Chondrocyte (in vitro differentiated cells): ENCODE measurements around the gene ZNF536. TPM values are rescaled to one million over a fixed set of nuclear protein-coding genes. Genes with fewer than 3 reads are reported as not detected.
A peak's percentile ranks its signal among the peaks of the same experiment; 100 is the strongest.
"Not testable (repeated sequence)": the region's sequence is repeated elsewhere in the genome, so short reads cannot be mapped to it uniquely, and the experiment has no call there.

Experiments used
- DNase-seq: peaks from one replicate; pipeline ENCODE4 v3.0.0; 2021; ENCODE audit warnings: mixed read lengths, low spot score
- H3K27ac Mint-ChIP-seq: one replicate; pipeline ENCODE4 v1.8.0; 2021; ENCODE audit warnings: mild to moderate bottlenecking, moderate library complexity, mixed read lengths; ENCODE audit not compliant: unreplicated experiment
- H3K27me3 Mint-ChIP-seq: 2 replicates; pipeline ENCODE4 v1.8.0; 2021; ENCODE audit warnings: low read depth, mixed read lengths
- H3K36me3 Mint-ChIP-seq: 2 replicates; pipeline ENCODE4 v1.8.0; 2021; ENCODE audit warnings: low read depth, mixed read lengths
- H3K4me1 Mint-ChIP-seq: 2 replicates; pipeline ENCODE4 v1.8.0; 2021; ENCODE audit warnings: low read depth, mild to moderate bottlenecking, mixed read lengths
- H3K4me3 Mint-ChIP-seq: one replicate; pipeline ENCODE4 v1.8.0; 2021; ENCODE audit warnings: mild to moderate bottlenecking, moderate library complexity, mixed read lengths; ENCODE audit not compliant: unreplicated experiment
- H3K9me3 Mint-ChIP-seq: 2 replicates; pipeline ENCODE4 v1.8.0; 2021; ENCODE audit warnings: low read depth, mixed read lengths
- CTCF ChIP-seq: fragments of 200-600 bp; sonication (generic); IDR thresholded peaks from 2 replicates; pipeline ENCODE4 v1.5.0; 2021; ENCODE audit warnings: antibody characterized with exemption, mild to moderate bottlenecking, moderate library complexity
- total RNA-seq: library from RNA; stranded (reverse); gene quantifications from 3 replicates; pipeline ENCODE4 v1.2.1, GENCODE V29; 2021

The ZNF536 gene
- total RNA-seq, 1 donor from 2014 or later: not detected

GRCh38 chr19:30416375-30416774 is 44.2 kb downstream of the ZNF536 start:
- Mint-ChIP-seq H3K9me3 (peaks cover 12% of the 10 kb centered on the region), H3K4me1 (no peaks in the 10 kb centered on the region)
- no peak for DNase-seq

GRCh38 chr19:30417166-30417565 is 45.0 kb downstream of the ZNF536 start:
- H3K4me1 Mint-ChIP-seq, DNase-seq, H3K27ac Mint-ChIP-seq, H3K4me3 Mint-ChIP-seq, H3K36me3 Mint-ChIP-seq, H3K27me3 Mint-ChIP-seq: not testable (repeated sequence)
- peaks cover 12% of the 10 kb centered on the region for H3K9me3 Mint-ChIP-seq

More at GRCh38 chr19:30416375-30416774, 44.2 kb downstream of the ZNF536 start:
- Mint-ChIP-seq H3K4me3 (no peak overlapping the region), H3K36me3 (no peaks in the 10 kb centered on the region), H3K27ac (no peak overlapping the region), H3K27me3 (no peaks in the 10 kb centered on the region)
- no peak for TF ChIP-seq CTCF

- no peaks in the 10 kb centered on the region for H3K4me1 Mint-ChIP-seq
- H3K27ac Mint-ChIP-seq: no peak overlapping the region
- DNase-seq: peak; percentile 73
- no peaks in the 10 kb centered on the region for H3K27me3 Mint-ChIP-seq
- H3K4me3 Mint-ChIP-seq: no peak overlapping the region
- H3K36me3 Mint-ChIP-seq: no peaks in the 10 kb centered on the region
- peaks cover 6% of the 10 kb centered on the region for H3K9me3 Mint-ChIP-seq
- no peak for TF ChIP-seq CTCF
These were observed 47.5 kb downstream of the ZNF536 start for GRCh38 chr19:30419568-30420180.

- TF ChIP-seq CTCF: no peak
- Mint-ChIP-seq H3K4me1 (no peaks in the 10 kb centered on the region), H3K4me3 (no peak overlapping the region), H3K36me3 (no peaks in the 10 kb centered on the region), H3K27ac (no peak overlapping the region), H3K9me3 (peaks cover 6% of the 10 kb centered on the region), H3K27me3 (no peaks in the 10 kb centered on the region)
- no peak for DNase-seq
These were observed 48.1 kb downstream of the ZNF536 start for GRCh38 chr19:30420316-30420715.

GRCh38 chr19:30420881-30421280 is 48.7 kb downstream of the ZNF536 start:
- no peaks in the 10 kb centered on the region for H3K27me3 Mint-ChIP-seq
- no peak overlapping the region for H3K4me3 Mint-ChIP-seq
- TF ChIP-seq CTCF: no peak
- no peak for DNase-seq
- no peak overlapping the region for H3K27ac Mint-ChIP-seq
- peaks cover 4% of the 10 kb centered on the region for H3K9me3 Mint-ChIP-seq
- H3K4me1 Mint-ChIP-seq: no peaks in the 10 kb centered on the region
- H3K36me3 Mint-ChIP-seq: no peaks in the 10 kb centered on the region

- TF ChIP-seq CTCF: no peak
- Mint-ChIP-seq H3K4me1 (no peaks in the 10 kb centered on the region), H3K36me3 (no peaks in the 10 kb centered on the region), H3K27ac (no peak overlapping the region), H3K9me3 (no peaks in the 10 kb centered on the region), H3K4me3 (no peak overlapping the region), H3K27me3 (no peaks in the 10 kb centered on the region)
- no peak for DNase-seq
These were observed 49.4 kb downstream of the ZNF536 start for GRCh38 chr19:30421571-30421970.
